ENCODE measurements around the gene TMPRSS15.

Gene TMPRSS15

DNA sequence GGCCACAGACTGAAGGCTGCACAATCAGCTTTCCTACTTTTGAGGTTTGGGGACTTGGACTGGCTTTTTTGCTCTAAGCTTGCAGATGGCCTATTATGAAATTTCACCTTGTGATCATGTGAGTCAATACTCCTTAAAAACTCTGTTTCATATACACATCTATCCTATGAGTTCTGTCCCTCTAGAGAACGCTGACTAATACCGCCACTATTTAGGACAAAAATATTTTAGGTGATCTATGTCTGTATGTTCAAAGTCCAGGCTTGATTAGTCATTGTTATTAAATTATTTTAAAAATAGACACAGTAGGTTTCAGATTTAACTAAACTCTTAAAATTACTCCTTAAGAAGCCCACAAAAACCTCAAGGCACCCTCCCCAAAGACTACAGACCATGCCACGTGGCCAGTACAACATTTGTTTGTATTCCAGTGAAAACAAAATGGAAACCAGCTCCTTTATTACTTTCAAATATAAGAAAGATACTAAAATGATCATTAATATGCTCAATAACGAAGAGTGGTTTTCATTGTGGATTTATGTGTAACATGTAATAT is 63.1 kb downstream of the TMPRSS15 start:
- DNase-seq, result no peak

- DNase-seq, result no peak
Measured at GRCh38 chr21:18335651-18336236, 67.8 kb downstream of the TMPRSS15 start.

- no peak for DNase-seq
Measured at GRCh38 chr21:18334066-18334465, 69.5 kb downstream of the TMPRSS15 start.

DNA sequence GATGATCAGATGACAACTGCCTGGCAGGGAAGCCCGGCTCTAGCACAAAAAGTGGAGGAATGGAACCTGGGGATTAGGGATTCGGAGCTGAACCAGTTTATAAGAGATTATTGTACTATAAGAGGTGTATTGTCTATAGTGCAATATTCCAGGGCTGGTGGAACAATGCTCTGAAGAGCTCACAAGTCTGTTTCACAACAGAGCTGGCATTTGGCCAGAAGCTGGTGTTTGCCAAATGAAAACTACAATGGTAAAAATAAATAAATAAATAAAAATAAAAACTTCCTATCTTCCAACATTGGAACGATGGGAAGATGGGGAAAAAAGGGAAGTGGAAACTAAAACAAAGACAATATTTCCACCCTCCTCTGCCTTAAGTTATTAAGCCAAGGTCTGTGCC is 85.4 kb downstream of the TMPRSS15 start:
- no peak for DNase-seq

DNA sequence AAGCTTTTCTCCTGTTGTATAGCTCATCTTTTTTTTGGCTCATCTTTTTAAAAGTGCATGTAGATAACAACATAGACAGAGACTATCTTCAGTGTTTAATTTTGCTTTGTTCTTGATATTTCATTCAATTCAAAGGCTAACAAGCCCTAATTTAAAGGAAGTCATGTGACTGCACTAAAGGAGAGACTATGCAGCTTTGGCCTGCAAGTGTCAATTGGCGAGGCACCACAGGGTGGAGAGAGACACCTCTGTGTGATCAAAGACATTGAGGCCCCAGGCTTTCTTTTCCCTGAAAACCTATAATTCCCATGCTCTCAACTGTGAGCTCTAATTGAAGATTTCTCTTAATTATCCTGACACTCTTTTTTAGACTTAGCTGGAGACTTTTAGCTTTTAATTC is 105.4 kb downstream of the TMPRSS15 start:
- DNase-seq, result no peak

GRCh38 chr21:18294100-18294499 is 109.5 kb downstream of the TMPRSS15 start:
- no peak for DNase-seq

DNA sequence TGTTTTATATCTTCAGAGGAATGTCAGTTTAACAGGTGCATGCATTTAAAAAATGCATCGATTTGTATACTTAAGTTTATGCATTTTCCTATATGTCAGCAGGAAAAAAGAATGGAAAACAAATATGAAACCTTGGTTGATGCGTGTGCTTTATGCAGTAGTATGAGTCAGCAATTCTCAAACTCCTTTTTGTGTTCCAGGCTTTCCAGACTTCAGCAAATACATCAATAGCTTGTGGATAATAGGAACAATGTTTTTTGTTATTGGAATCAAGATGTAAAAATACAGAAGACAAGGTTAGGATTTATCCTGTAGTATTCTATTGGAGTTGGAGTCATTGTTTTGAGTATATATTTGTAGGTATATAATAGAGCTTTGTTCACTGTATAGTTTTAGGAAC is 113.7 kb downstream of the TMPRSS15 start:
- DNase-seq, result no peak

DNA sequence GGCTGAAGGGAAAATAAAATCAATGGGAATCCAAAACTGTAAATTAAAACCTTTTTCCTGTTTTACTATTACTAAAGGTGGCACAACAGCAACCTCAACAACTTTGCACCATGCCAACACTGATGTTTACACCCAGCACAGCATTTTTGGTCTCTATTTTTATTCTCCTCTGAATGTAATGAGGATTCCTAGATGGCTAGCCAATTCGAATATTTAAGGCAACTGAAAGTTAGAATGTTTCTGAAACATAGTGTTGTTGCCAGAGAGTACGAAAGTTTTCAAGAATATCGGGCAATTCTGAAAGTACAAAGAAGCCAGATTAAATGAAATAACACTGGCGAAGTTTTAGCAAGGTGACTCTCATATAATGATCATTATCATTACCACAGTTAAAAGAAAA is 118.2 kb downstream of the TMPRSS15 start:
- DNase-seq, result no peak

DNA sequence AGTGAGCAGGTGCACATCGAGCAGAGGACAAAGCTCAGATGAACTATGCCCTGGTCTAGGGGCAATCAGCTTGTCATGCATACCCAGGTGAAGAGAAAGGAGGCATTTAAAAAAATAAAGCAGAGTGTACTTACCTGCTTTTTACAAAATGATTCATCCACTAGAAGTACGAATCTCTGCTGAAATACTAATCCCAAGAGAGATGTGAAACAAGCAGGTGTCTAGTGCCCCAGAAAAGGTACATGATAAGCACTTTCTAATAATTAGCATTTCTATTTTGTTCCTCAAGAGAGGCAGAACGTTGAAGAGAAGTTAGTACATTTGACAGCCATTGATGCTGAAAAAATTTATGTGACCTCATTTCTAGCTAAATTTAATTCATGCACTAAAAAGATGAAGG is 127.8 kb downstream of the TMPRSS15 start:
- DNase-seq, result no peak

DNA sequence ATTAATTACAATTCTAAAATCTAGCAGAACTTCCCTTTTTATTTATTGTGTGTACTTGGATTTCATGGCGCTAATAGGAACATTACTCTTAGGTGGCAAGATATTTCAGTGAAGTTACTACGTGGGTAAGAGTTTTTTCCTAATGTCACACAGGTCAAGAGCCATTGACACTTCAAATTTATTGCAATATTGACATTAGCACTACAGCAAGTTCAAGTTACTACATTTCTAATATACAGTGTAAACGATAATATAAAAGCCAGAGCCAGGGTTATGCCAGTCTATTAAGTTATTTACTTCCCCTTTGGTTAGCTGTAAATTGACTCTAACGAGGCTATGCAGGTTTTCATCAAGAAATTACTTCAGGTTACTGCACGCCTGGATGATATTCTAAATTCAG is 129.2 kb downstream of the TMPRSS15 start:
- no peak for DNase-seq

DNA sequence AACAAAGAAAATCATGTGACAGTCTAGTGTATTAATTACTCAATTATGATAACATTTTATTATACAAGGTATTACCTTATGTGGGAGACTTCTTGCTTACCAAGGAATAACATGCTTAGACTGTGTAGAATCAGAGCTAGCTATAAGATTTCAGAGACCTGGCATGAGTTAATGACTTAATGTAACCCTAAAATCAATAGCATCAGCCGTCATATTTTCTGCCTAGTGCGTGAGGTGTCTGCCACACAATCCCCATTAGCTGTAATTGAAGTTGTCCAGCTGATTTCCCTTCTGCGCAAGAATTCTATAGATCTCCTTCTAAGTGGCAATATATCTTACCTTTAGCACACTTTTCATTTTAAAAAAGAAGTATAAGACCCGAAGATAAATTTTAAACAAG is 130.2 kb downstream of the TMPRSS15 start:
- no peak for DNase-seq

DNA sequence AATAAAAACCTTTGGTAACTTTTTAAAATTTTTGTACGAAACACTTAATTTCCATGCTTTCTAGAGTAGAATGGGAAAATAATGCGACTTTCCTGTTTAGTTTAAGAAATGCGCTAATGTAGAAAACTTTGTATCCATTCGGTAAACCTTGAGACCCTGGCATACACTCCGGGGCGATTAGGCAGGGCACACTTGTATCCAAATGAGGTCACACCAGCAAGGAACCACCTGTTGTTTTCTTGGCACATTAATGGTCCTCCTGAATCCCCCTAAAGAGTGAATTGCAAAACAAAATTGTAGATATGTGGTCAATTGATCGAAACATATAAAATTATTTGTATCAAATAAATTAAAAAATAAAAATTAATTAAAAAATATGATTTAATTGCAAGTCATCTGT is 133.7 kb downstream of the TMPRSS15 start:
- DNase-seq, result no peak

DNA sequence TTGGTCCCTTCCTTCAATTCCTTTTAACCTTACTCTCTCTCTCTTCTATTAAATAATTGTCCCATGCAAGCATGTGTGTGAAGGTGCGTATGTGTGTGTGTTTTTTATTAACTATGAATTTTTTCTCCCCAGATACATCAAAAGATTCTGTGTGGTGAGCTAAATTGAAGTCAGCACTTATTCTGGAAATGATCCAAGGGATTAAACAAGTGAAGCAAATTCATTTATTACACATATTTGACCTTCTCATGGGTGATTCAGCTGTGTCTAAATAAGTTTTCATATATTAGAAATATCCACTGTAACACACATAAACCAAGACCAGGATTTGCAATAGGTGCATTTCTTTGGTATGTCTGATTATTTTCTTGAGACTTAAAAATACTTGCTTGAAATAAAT is 134.7 kb downstream of the TMPRSS15 start:
- no peak for DNase-seq

GRCh38 chr21:18267496-18267895 is 136.1 kb downstream of the TMPRSS15 start:
- no peak for DNase-seq

- no peak for DNase-seq
Measured at GRCh38 chr21:18265944-18266343, 137.6 kb downstream of the TMPRSS15 start.

- DNase-seq, result no peak
Measured at GRCh38 chr21:18253799-18254198, 149.8 kb downstream of the TMPRSS15 start.

DNA sequence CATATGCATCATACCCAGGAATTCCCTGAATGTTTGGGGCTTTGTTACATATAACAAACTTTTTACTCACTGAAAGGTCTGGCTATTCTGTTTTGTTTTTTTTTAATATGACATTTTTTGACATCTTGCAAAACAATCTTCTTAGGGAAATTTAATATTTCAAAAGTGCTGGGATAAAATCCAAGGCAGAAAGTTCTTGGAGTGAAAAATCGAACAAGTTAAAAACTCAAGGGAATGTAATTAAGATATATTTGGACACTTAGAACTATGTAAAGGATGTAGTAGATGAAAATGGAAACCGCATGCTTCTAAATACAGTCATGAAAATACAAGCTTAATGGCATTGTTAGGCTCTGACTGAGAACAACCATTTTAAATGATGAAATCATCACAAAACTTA is 150.4 kb downstream of the TMPRSS15 start:
- DNase-seq, result no peak

DNA sequence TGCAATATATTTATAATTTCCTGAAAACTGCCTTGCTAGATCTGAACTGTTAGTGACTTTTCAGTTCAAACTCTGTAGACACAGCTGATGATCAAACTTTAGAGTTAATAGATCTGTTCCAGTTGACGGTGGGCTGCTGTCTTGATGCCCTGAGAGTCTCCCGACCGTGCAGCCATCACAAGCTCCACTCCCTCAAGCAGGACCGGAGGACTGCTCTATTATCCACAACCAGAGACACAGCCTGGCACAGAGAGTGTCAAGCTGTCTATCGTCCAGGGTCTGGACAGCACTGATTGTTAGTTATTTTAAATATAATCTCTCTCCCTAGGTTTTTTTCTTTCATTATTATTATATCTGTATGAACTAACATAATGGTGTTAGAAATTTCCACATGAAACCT is 150.9 kb downstream of the TMPRSS15 start:
- DNase-seq, result no peak

DNA sequence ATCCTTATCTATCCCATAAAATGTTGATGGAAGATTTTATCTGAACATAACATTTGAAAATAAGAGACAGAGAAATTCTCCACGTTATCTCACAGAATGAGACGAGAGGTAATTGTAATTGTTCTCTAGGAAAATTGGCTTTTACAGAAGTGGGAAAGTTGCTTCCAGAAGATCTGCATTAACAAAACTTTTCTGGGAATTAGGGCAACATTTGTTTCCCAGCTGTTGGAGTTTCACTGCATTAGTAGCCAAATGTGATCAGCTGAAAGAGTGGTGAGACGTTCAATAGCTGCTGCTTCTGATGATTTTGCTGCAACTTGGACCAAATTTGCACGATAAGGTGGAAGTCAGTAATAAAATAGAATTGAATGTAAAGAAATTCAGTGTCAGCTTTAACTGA is 151.3 kb downstream of the TMPRSS15 start:
- DNase-seq, result no peak

GRCh38 chr21:18251065-18251464 is 152.5 kb downstream of the TMPRSS15 start:
- DNase-seq, result no peak

- DNase-seq, result no peak
Measured at GRCh38 chr21:18249672-18250071, 153.9 kb downstream of the TMPRSS15 start.

DNA sequence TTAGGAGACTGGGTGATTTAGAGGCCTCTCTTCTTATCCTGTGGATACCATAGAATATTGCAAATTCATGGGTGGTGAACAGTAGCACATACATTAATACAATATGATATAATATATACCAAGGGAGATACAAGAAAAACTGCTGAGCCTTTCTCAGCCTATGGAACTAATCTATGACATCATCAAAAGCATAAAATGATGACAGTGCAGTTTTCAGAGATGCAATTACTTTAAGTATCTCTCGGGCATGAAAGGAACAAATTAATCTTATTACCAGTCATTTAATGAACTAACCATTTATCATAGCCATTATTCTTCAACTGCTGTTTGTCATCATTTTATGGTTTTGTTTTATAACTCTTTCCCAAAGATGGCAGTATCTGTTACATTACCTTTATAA is 155.4 kb downstream of the TMPRSS15 start:
- no peak for DNase-seq

GRCh38 chr21:18245464-18245967 is 158.1 kb downstream of the TMPRSS15 start:
- DNase-seq, result no peak

GRCh38 chr21:18244671-18245463 is 158.7 kb downstream of the TMPRSS15 start, which contains the start of gene CHODL:
Gene CHODL (plus strand): TSS chr21:18244833. CDS start chr21:18245224, 391 bp downstream.
- no peak for DNase-seq
